Stomach (tissue), 9 donors: ENCODE data around the gene SYNDIG1. TPM values are rescaled to one million over a fixed set of nuclear protein-coding genes. Genes with fewer than 3 reads are reported as not detected.

Experiments used
- DNase-seq, 2 donors: peaks; one replicate each; pipeline versions ENCODE4 v3.0.0 to v3.0.0-alpha.2; 2013 to 2019
- H3K27ac ChIP-seq, 5 donors: fragments of 200-600 bp in 4 of 5; sonication (generic) in 4 of 5; one replicate each; pipeline ENCODE4 v1.5.1; 2013 to 2019; ENCODE audit warnings: mild to moderate bottlenecking in 1 of 5, moderate library complexity in 1 of 5
- H3K27me3 ChIP-seq, 3 donors: fragments of 200-600 bp; sonication (generic); one replicate each; pipeline ENCODE4 v1.5.1; 2017 to 2019; ENCODE audit warnings: mixed run types in 1 of 3
- H3K36me3 ChIP-seq, 4 donors: fragments of 200-600 bp; sonication (generic); 1 replicate in 3 of 4; 2 replicates in 1 of 4; pipeline ENCODE4 v1.5.1; 2016 to 2019
- H3K4me1 ChIP-seq, 4 donors: fragments of 200-600 bp; sonication (generic); one replicate each; pipeline ENCODE4 v1.5.1; 2016 to 2019
- H3K4me3 ChIP-seq, 4 donors: fragments of 200-600 bp; sonication (generic) in 3 of 4; one replicate each; pipeline ENCODE4 v1.5.1; 2016 to 2019; ENCODE audit warnings: mild to moderate bottlenecking in 1 of 4
- H3K9me3 ChIP-seq, 4 donors: fragments of 200-600 bp; sonication (generic); one replicate each; pipeline ENCODE4 v1.5.1; 2016 to 2019
- EP300 ChIP-seq: sonication (generic); formaldehyde crosslinking; IDR thresholded peaks from one replicate; pipeline ENCODE4 v1.6.1; 2017; ENCODE audit warnings: antibody characterized with exemption
- POLR2A ChIP-seq, 4 donors: fragments of 450-650 bp; IDR thresholded peaks; one replicate each; pipeline ENCODE4 v1.6.1; 2016; ENCODE audit warnings: antibody characterized with exemption in 4 of 4, control low read depth in 2 of 4, mild to moderate bottlenecking in 1 of 4, moderate library complexity in 1 of 4
- POLR2AphosphoS5 ChIP-seq, 3 donors: sonication (generic); formaldehyde crosslinking; IDR thresholded peaks; one replicate each; pipeline ENCODE4 v1.6.1; 2016; ENCODE audit warnings: antibody characterized with exemption in 3 of 3
- WGBS, 5 donors: extraction: QIAGEN DNeasy Blood & Tissue Kit in 3 of 5; methylation state at CpG; one replicate each; pipeline versions ENCODE4 v1.1.5 to v1.1.7; 2013 to 2018; 5-methylcytosine and 5-hydroxymethylcytosine counted together
- intact Hi-C: fragments of 100-400 bp; cut with DNase I; formaldehyde crosslinking; loops from one replicate; pipeline ENCODE4 v1.15.1; 2023; ENCODE audit warnings: low total_unique reads
- polyA plus RNA-seq, 3 donors: library from polyadenylated mRNA; stranded (reverse); fragments of 200-250 nt; gene quantifications; one replicate each; pipeline ENCODE4 v1.2.3, GENCODE V29; 2013
- total RNA-seq, 5 donors: library from RNA; depleted of rRNA; stranded (reverse); fragments of >200 nt; gene quantifications; one replicate each; pipeline versions ENCODE4 v1.1.0 to v1.2.3, GENCODE V29; 2014 to 2016
- TF ChIP-seq, protein P1 (sequence below), 7 experiments: fragments of 450-650 bp in 4 of 7; fragments of 200-600 bp in 3 of 7; sonication (generic) in 3 of 7; IDR thresholded peaks; one replicate each; pipeline ENCODE4 v1.5.1; 2016 to 2019; ENCODE audit warnings: antibody characterized with exemption in 7 of 7, control low read depth in 2 of 7, mild to moderate bottlenecking in 1 of 7
- donor health status: healthy with polysubstance abuse.
- donor health status: Bipolar disorder and iron deficiency.
- donor health status: healthy.

SYNDIG1 gene
- total and polyA plus RNA-seq, 8 donors = 0.29 to 2.0 (median 0.89) TPM; not detected in 4

DNA sequence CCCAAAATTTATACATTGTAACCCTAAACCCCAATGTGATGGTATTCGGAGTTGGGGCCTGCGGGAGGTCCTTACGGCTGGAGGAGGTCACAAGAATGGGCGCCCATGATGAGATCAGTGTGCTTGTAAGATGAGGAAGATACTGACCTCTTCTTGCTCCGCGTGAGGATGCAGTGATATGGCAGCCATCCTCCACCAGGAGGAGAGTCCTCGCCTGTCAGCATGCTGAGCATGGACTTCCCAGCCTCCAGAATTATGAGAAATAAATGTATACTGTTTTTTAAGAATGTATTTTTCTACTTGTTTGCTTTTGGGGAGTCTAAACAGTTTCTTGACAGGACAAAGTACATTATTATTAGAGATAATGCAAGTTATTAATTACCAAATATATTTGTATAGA lies 8.7 kb upstream of the SYNDIG1 start:
- no peak for DNase-seq
- H3K27me3 ChIP-seq = peaks cover 0 to 25% (median 5%) of the 10 kb centered on the region in 3 donors
- TF ChIP-seq, protein P1, sequence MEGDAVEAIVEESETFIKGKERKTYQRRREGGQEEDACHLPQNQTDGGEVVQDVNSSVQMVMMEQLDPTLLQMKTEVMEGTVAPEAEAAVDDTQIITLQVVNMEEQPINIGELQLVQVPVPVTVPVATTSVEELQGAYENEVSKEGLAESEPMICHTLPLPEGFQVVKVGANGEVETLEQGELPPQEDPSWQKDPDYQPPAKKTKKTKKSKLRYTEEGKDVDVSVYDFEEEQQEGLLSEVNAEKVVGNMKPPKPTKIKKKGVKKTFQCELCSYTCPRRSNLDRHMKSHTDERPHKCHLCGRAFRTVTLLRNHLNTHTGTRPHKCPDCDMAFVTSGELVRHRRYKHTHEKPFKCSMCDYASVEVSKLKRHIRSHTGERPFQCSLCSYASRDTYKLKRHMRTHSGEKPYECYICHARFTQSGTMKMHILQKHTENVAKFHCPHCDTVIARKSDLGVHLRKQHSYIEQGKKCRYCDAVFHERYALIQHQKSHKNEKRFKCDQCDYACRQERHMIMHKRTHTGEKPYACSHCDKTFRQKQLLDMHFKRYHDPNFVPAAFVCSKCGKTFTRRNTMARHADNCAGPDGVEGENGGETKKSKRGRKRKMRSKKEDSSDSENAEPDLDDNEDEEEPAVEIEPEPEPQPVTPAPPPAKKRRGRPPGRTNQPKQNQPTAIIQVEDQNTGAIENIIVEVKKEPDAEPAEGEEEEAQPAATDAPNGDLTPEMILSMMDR (IDR thresholded peaks at IDR 0.05) = no peak
- no peak for TF ChIP-seq POLR2A (IDR thresholded peaks at IDR 0.05)
- no peak for TF ChIP-seq EP300
- TF ChIP-seq POLR2AphosphoS5 (IDR thresholded peaks at IDR 0.05) = no peak
- no peaks in the 10 kb centered on the region for H3K9me3 ChIP-seq
- H3K4me1 ChIP-seq = peaks cover 0 to 9% (median 0%) of the 10 kb centered on the region in 4 donors
- intact Hi-C loops = no loop called here
- H3K4me3 ChIP-seq = no peak overlapping the region
- WGBS, 5 donors = 87 to 96% (median 94%) methylated on average over 7 of the region's 7 CpGs
- H3K27ac ChIP-seq = no peak overlapping the region
- H3K36me3 ChIP-seq = no peaks in the 10 kb centered on the region

DNA sequence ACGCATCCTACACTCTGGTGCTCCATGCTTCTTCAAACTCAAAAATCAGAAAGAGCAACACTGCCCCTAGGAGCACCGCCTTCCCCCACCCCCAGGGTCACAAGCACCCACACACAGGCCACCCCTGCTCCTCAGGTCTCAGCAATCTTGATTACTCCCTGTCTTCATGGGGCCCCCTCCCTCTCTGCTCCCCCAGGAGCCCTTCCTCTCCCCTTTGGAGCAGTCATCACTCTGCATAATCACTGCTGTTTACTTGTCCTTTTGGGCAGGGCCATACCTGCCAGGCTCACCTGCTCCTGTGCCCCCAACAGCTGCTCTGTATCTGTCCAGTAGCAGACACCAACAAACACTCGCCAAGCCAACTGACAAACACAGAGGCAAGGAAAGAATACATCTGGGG lies 7.6 kb upstream of the SYNDIG1 start:
- H3K36me3 ChIP-seq = no peaks in the 10 kb centered on the region
- intact Hi-C loops = no loop called here
- TF ChIP-seq POLR2AphosphoS5 (IDR thresholded peaks at IDR 0.05) (no peak), POLR2A (IDR thresholded peaks at IDR 0.05) (no peak), EP300 (no peak)
- TF ChIP-seq, protein P1 (IDR thresholded peaks at IDR 0.05) = no peak

DNA sequence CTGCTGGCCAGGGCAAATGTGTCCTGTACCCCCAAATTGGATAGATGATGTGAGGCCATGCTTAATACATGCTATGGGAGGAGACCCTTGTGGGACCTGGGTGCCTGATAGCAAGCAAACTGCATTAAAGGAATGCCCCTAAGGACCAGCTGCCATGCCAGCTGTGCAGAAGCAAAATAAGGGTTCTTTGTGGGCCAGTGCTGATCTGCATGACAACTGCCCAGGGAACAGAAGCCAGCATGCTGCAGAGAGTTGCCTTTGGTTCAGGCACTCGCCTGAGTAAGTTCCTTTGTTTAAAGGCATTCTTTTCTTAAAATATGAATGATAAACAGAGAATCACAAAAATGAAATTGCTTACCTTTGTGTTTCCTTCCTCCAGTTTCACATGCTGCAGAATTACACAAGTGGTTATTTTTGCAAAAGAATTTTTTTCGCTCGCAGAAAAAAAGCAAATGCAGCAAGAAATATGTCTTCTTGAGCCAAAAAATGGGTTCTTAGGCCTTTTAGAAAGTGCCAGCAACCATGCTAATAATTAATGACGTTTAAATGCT lies 6.9 kb upstream of the SYNDIG1 start:
- Histone ChIP-seq H3K4me3 (no peak overlapping the region), H3K9me3 (no peaks in the 10 kb centered on the region), H3K27me3 (peaks cover 0 to 22% (median 0%) of the 10 kb centered on the region in 3 donors), H3K27ac (no peak overlapping the region), H3K36me3 (no peaks in the 10 kb centered on the region), H3K4me1 (peaks cover 0 to 11% (median 0%) of the 10 kb centered on the region in 4 donors)
- TF ChIP-seq POLR2AphosphoS5 (IDR thresholded peaks at IDR 0.05) = no peak
- TF ChIP-seq POLR2A (IDR thresholded peaks at IDR 0.05) = no peak
- TF ChIP-seq, protein P1 (IDR thresholded peaks at IDR 0.05) = no peak
- no peak for TF ChIP-seq EP300
- WGBS, 5 donors = 54 to 79% (median 61%) methylated on average over 4 of the region's 4 CpGs
- intact Hi-C loops = no loop called here
- DNase-seq = no peak

More for the DNA sequence above, 7.6 kb upstream of the SYNDIG1 start:
- Histone ChIP-seq H3K9me3 (no peaks in the 10 kb centered on the region), H3K4me1 (peaks cover 0 to 11% (median 0%) of the 10 kb centered on the region in 4 donors), H3K4me3 (no peak overlapping the region), H3K27ac (no peak overlapping the region), H3K27me3 (peaks cover 0 to 17% (median under 1%) of the 10 kb centered on the region in 3 donors)
- WGBS, 5 donors = 86 to 94% (median 92%) methylated on average over 3 of the region's 3 CpGs
- DNase-seq = no peak

DNA sequence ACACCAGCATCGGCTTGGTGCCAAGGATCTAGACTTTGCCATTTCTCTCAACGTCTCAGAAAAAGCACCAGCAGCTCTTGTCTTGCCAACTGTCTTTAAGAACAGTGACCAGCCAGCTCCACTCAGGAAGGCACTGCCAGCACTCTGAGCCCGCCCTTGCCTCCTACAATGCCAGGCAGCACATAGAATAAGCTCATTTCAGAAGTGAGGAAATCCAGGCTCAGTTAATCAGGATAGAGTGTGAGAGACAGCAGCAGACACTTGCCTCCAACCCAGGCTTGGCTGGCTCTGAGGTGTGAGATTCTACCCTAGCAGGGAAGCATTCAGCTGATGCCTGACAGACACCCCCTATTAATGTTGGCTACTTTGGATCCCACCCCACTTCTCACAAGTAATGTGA lies 4.3 kb upstream of the SYNDIG1 start:
- WGBS, 5 donors = 74 to 88% (median 78%) methylated on average over 3 of the region's 3 CpGs
- Histone ChIP-seq H3K27ac (peak overlapping the region in 1 of 5 donors; percentile 29), H3K36me3 (no peaks in the 10 kb centered on the region), H3K4me1 (peaks cover 8 to 25% (median 12%) of the 10 kb centered on the region in 4 donors), H3K4me3 (no peak overlapping the region), H3K9me3 (no peaks in the 10 kb centered on the region), H3K27me3 (peaks cover 0 to 33% (median 13%) of the 10 kb centered on the region in 3 donors)
- DNase-seq = peak in 1 of 2 donors; percentile 55
- no peak for TF ChIP-seq POLR2A (IDR thresholded peaks at IDR 0.05)
- no peak for TF ChIP-seq EP300
- no peak for TF ChIP-seq POLR2AphosphoS5 (IDR thresholded peaks at IDR 0.05)
- TF ChIP-seq, protein P1 (IDR thresholded peaks at IDR 0.05) = no peak
- intact Hi-C loops = no loop called here
